HK-2 (cell line): ENCODE measurements around the gene JAKMIP2.
"Not testable (repeated sequence)": the region's sequence is repeated elsewhere in the genome, so short reads cannot be mapped to it uniquely, and the experiment has no call there.

Experiments used
- DNase-seq: peaks from one replicate; pipeline ENCODE4 v3.0.0-alpha.2; 2018; ENCODE audit not compliant: unreplicated experiment

JAKMIP2 gene

DNA sequence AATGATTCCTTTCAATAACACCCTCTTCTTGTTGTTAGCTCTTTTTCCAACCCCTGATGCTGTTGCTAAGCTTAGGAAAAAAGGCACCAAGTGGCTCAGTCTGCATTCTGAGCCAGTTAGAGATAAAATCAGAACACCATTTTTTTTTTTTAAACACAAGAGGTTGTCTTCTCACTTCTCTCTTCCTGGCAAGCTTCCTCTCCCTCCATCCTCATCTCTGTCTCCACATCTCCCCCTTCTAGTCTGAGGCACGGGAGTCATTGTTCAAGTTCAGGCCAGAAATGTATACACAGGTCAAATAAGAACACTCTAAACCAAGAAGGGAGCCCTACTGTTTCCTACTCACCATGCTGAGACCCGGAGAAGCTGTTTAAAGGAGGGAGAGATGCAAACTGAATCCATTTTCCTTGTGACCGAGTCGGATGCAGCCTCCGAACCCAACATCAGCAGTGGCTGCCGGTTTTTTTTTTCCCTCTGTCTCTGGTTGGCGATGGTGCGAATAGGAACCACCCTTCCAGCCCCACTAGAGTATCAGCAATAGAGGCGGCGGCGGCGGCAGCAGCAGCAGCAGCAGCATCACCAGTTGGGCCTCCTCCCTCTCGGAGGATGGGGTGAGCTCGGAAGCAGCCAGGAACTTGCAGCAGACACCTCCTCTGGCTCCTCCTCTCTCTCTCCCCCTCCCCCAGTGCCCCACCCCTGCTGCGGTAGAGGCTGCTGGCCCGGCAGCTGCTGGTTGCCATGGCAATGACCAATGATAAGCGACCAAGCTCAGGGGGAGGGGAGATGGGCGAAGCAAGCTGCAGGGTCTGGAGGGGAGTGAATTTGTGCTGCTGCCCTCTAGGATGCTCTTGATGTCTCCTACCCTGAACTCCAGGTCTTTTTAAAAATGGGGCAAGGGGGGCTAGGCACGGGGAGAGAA is at the start of gene JAKMIP2:
Gene JAKMIP2, minus strand, starts transcription at position 619 of the 919 bp plus-strand sequence. CDS start 110,922 bp downstream, outside the sequence.
- DNase-seq = no peak

DNA sequence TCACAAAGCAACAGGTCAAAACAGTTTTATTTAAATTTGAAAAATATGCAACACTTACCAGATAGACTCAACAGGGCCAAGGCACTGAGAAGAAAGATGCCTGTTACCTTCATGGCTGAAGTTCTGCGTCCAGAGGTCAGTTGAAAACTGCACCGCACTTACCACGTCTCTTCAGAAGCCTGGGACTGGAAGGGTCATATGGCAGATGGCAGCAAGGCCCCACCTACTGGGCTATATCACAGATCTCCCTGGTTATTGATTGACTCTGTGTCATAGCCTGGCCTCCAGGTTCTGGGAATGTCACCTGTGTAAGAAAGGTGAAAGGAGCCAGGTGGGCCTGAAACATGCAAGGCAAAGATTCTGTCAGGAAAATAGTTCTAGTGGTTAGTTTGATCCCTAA is 48.9 kb upstream of the JAKMIP2 start, which contains the start of gene SPINK1:
Gene SPINK1, minus strand, starts transcription at position 207 of the 400 bp plus-strand sequence. Its CDS starts 94 bp downstream, at position 113.
- DNase-seq = no peak

DNA sequence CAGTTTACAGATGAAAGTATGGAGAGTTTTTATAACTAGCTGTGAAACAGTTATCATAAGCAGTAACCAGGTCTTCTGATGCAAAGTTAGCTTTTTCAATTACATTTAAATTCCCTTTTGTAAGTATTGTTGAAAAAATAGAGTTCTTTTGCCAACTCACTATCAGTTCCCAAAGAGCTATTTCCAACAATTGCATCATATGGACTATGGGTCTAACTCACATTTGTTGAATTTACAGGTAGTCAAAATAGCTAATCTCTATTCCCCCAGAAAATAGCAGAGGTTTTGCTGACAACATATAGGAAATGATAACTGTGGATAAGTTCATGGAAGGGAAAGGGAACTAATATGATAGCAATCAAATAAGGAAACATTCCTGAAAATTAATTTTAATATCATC is 47.5 kb upstream of the JAKMIP2 start:
- no peak for DNase-seq

- DNase-seq = not testable (repeated sequence)
Measured at GRCh38 chr5:147827017-147827416, 44.5 kb upstream of the JAKMIP2 start.

GRCh38 chr5:147826361-147826760 is 43.8 kb upstream of the JAKMIP2 start:
- no peak for DNase-seq

DNA sequence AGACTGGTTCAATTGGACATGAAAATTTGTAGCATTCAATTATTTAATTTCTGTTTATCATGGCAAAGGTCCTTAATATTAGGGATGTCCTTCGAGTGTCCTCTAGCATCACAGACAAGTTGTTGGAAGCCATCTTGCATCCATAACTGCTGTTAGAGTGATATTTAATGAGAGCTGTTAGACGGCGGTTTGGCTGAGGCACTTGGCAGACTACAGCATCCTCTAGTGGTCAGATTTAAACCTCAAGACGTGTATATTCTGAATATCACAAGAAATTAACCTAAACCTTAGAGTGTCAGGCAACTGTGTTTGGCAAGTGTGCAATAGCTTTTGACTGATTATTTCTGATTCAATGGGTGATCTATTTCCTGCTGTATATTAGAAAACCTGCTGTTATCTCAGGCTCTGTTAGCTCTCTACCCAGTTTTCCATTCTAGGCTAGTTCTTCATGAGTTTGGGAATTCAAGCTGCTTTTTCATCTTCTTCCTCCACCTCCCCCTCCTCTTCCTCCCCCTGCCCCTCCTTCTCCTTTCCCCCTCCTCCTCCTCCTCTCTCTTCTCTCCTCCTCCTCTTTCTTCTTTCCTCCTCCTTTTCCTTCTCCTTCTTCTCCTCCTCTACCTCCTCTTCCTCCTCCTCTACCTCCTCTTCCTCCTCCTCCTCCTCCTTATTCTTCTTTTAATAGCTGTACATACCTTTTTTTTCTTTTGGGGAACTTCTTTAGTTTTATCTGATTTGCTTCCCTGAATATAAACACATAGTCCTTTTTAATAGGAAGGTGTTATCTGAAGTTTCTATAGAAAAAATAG is 40.4 kb upstream of the JAKMIP2 start:
- no peak for DNase-seq

DNA sequence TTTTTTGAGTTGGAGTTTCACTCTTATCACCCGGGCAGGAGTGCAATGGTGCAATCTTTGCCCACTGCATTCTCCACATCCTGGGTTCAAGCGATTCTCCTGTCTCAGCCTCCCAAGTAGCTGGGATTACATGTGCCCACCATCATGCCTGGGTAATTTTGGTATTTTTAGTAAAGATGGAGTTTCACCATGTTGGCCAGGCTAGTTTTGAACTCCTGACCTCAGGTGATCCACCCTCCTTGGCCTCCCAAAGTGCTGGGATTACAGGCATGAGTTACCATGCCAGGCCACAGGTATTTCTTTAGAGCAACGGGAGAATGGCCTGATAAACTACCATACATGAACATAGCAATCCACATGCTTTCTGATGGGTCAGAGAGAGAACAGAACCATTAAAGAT is 39.7 kb upstream of the JAKMIP2 start:
- not testable (repeated sequence) for DNase-seq

- DNase-seq = no peak
Measured at GRCh38 chr5:147821766-147822165, 39.2 kb upstream of the JAKMIP2 start.

- no peak for DNase-seq
Measured at GRCh38 chr5:147819261-147819770, 36.8 kb upstream of the JAKMIP2 start.

- DNase-seq = no peak
Measured at GRCh38 chr5:147818290-147818689, 35.8 kb upstream of the JAKMIP2 start.

GRCh38 chr5:147813696-147814095 is 31.2 kb upstream of the JAKMIP2 start:
- DNase-seq = no peak

- no peak for DNase-seq
Measured at GRCh38 chr5:147809830-147810666, 27.5 kb upstream of the JAKMIP2 start.

GRCh38 chr5:147805030-147805454 is 22.5 kb upstream of the JAKMIP2 start:
- no peak for DNase-seq

DNA sequence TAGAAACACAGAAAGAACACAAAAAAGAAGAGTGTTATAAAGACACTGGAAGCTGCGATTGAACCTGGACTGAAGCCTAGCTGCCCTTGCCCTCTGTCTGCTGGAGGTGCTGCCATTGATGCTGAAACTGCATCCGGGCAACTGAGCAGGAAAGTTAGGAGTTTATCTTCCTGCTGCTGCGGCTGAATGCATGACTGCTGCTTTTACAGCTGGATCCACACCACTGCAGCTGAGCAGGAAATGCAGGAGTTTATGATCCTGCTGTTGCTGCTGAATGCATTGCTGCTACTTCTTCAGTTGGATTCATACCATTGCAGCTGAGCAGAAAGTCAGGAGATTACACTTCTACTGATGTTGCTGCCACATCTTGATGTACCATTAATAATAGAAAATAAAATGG is 21.8 kb upstream of the JAKMIP2 start:
- no peak for DNase-seq

GRCh38 chr5:147803926-147804325 is 21.4 kb upstream of the JAKMIP2 start:
- DNase-seq = no peak

- DNase-seq = not testable (repeated sequence)
Measured at GRCh38 chr5:147803161-147803560, 20.6 kb upstream of the JAKMIP2 start.

- DNase-seq = no peak
Measured at GRCh38 chr5:147801461-147801860, 18.9 kb upstream of the JAKMIP2 start.

GRCh38 chr5:147800491-147800890 is 18.0 kb upstream of the JAKMIP2 start:
- no peak for DNase-seq

DNA sequence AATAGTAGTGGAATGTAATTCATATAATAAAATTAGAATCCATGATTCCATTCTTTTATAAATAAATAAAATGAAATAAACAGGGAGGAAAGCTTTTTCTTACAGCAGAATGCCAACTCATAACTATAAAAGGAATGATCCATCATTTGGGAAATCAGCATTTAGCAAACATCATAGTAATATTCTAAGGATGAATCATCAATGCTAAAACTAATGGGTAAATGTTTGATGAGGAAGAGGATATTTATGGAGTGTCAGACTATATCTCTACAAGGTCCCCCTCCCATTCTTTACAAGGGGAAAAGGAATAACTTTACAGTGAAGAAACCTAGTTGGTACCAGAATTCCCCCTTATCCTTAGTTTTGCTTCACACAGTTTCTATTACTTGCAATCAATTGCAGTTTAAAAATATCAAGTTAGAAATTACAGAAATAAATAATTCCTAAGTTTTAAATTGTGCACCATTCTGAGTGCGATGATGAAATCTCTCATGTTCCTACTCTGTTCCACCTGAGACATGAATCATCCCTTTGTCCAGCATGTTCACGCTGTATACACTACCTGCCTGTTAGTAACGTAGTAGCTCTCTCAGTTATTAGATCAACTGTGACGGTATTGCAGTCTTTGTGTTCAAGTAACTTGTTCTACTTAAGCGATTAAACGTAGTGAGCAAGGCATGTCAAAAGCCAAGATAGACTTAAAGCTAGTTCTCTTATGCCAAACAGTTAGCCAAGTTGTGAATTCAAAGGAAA is 14.2 kb upstream of the JAKMIP2 start:
- DNase-seq = no peak

- DNase-seq = no peak
Measured at GRCh38 chr5:147791181-147791580, 8.7 kb upstream of the JAKMIP2 start.

GRCh38 chr5:147789820-147790219 is 7.3 kb upstream of the JAKMIP2 start:
- no peak for DNase-seq
